HG03108 (cell line): ENCODE data around the gene LRP1-AS.

ENCODE experiments used
- ATAC-seq: cut with Tn5 transposase; IDR thresholded peaks from one replicate; pipeline ENCODE4 v1.9.1; 2021; ENCODE audit warnings: moderate library complexity; ENCODE audit not compliant: unreplicated experiment

The LRP1-AS gene

GRCh38 chr12:57180321-57180989 lies 33.0 kb upstream of the LRP1-AS start:
- ATAC-seq: no peak

GRCh38 chr12:57179331-57180086 lies 32.1 kb upstream of the LRP1-AS start:
- ATAC-seq: no peak

GRCh38 chr12:57178213-57178612 lies 30.8 kb upstream of the LRP1-AS start:
- no peak for ATAC-seq

- no peak for ATAC-seq
Measured at GRCh38 chr12:57177354-57177753, 29.9 kb upstream of the LRP1-AS start.

GRCh38 chr12:57176846-57177245 lies 29.4 kb upstream of the LRP1-AS start:
- no peak for ATAC-seq

- ATAC-seq: no peak
Measured at GRCh38 chr12:57176139-57176477, 28.7 kb upstream of the LRP1-AS start.

GRCh38 chr12:57175428-57176138 lies 28.2 kb upstream of the LRP1-AS start:
- ATAC-seq: no peak

- no peak for ATAC-seq
Measured at GRCh38 chr12:57173683-57174082, 26.3 kb upstream of the LRP1-AS start.

GRCh38 chr12:57173089-57173488 lies 25.7 kb upstream of the LRP1-AS start:
- no peak for ATAC-seq

GRCh38 chr12:57171668-57172067 lies 24.2 kb upstream of the LRP1-AS start:
- no peak for ATAC-seq

GRCh38 chr12:57170927-57171326 lies 23.5 kb upstream of the LRP1-AS start:
- no peak for ATAC-seq

GRCh38 chr12:57170408-57170807 lies 23.0 kb upstream of the LRP1-AS start:
- ATAC-seq: no peak

- ATAC-seq: no peak
Measured at GRCh38 chr12:57169969-57170368, 22.6 kb upstream of the LRP1-AS start.

GRCh38 chr12:57169046-57169795 lies 21.8 kb upstream of the LRP1-AS start:
- ATAC-seq: no peak

GRCh38 chr12:57168058-57168457 lies 20.6 kb upstream of the LRP1-AS start:
- ATAC-seq: no peak

- ATAC-seq: no peak
Measured at GRCh38 chr12:57166971-57167371, 19.6 kb upstream of the LRP1-AS start.

- no peak for ATAC-seq
Measured at GRCh38 chr12:57165741-57166140, 18.3 kb upstream of the LRP1-AS start.

GRCh38 chr12:57164966-57165625 lies 17.7 kb upstream of the LRP1-AS start:
- ATAC-seq: no peak

- ATAC-seq: no peak
Measured at GRCh38 chr12:57164454-57164853, 17.0 kb upstream of the LRP1-AS start.

GRCh38 chr12:57162553-57163125 lies 15.2 kb upstream of the LRP1-AS start:
- ATAC-seq: no peak
